Right lobe of liver (tissue), 6 donors: Measurements from ENCODE around the gene GALNT12. TPM values are rescaled to one million over a fixed set of nuclear protein-coding genes. Genes with fewer than 3 reads are reported as not detected.

Source experiments
- ATAC-seq, 4 donors: fragments of 200-7000 bp; cut with Tn5 transposase; one replicate each; pipeline ENCODE4 v1.9.1; 2020; ENCODE audit warnings: mild to moderate bottlenecking in 4 of 4, moderate library complexity in 4 of 4
- DNase-seq, 3 donors: peaks; one replicate each; pipeline ENCODE4 v3.0.0-alpha.2; 2020
- H3K27ac ChIP-seq, 3 donors: fragments of 200-600 bp; one replicate each; pipeline ENCODE4 v1.8.0; 2022
- H3K27me3 ChIP-seq, 2 donors: fragments of 200-600 bp; one replicate each; pipeline ENCODE4 v1.8.0; 2022
- H3K36me3 ChIP-seq, 4 donors: fragments of 200-600 bp; sonication (generic) in 1 of 4; one replicate each; pipeline versions ENCODE4 v1.5.1 to v1.8.0; 2017 to 2022; ENCODE audit warnings: control low read depth in 1 of 4
- H3K4me1 ChIP-seq, 4 donors: fragments of 200-600 bp; sonication (generic) in 1 of 4; one replicate each; pipeline versions ENCODE4 v1.5.1 to v1.8.0; 2017 to 2022; ENCODE audit warnings: control low read depth in 1 of 4
- H3K4me3 ChIP-seq, 3 donors: fragments of 200-600 bp; one replicate each; pipeline ENCODE4 v1.8.0; 2022
- H3K9me3 ChIP-seq, 4 donors: fragments of 200-600 bp; sonication (generic) in 1 of 4; one replicate each; pipeline versions ENCODE4 v1.5.1 to v1.8.0; 2017 to 2022; ENCODE audit warnings: control low read depth in 1 of 4
- POLR2A ChIP-seq: fragments of 450-650 bp; IDR thresholded peaks from one replicate; pipeline ENCODE4 v1.6.1; 2017; ENCODE audit warnings: antibody characterized with exemption, mild to moderate bottlenecking
- WGBS: methylation state at CpG from one replicate; pipeline ENCODE4 v1.1.6; 2018; ENCODE audit warnings: low coverage, low lambda C conversion rate; ENCODE audit not compliant: insufficient coverage; ENCODE audit errors: missing lambda C conversion rate; 5-methylcytosine and 5-hydroxymethylcytosine counted together
- intact Hi-C, 2 donors: fragments of 100-400 bp; cut with DNase I; formaldehyde crosslinking; loops; one replicate each; pipeline versions ENCODE4 v1.11.2 to v1.14.1; 2022
- total RNA-seq, 6 experiments: library from RNA; depleted of rRNA in 2 of 6; stranded (reverse); fragments of >200 nt in 2 of 6; fragmentation: NEBNext Ultra II Directional in 3 of 6; extraction: Animal tissue kit (Norgen Biotek cat#: 25700) in 3 of 6; gene quantifications; one replicate each; pipeline versions ENCODE4 v1.1.0 to v1.2.4, GENCODE V29; 2016 to 2023
- TF ChIP-seq, protein P1 (sequence below), 4 donors: fragments of 200-600 bp in 3 of 4; fragments of 450-650 bp in 1 of 4; IDR thresholded peaks; one replicate each; pipeline versions ENCODE4 v1.5.1 to v1.8.0; 2016 to 2022; ENCODE audit warnings: antibody characterized with exemption in 4 of 4, mild to moderate bottlenecking in 2 of 4
- donor health status: DM: no; HTN: yes; CAD: no.
- donor health status: DM: no; HTN: no; CAD: no.
- donor health status: DM: no; HTN: no; CAD: no.
- donor health status: DM: no; HTN: yes; CAD: no.
- donor health status: DM: no; HTN: yes; CAD: no.

The GALNT12 gene
- total RNA-seq, 6 experiments from 2014 or later: 0.06 to 1.1 (median 0.30) TPM; not detected in 1

DNA sequence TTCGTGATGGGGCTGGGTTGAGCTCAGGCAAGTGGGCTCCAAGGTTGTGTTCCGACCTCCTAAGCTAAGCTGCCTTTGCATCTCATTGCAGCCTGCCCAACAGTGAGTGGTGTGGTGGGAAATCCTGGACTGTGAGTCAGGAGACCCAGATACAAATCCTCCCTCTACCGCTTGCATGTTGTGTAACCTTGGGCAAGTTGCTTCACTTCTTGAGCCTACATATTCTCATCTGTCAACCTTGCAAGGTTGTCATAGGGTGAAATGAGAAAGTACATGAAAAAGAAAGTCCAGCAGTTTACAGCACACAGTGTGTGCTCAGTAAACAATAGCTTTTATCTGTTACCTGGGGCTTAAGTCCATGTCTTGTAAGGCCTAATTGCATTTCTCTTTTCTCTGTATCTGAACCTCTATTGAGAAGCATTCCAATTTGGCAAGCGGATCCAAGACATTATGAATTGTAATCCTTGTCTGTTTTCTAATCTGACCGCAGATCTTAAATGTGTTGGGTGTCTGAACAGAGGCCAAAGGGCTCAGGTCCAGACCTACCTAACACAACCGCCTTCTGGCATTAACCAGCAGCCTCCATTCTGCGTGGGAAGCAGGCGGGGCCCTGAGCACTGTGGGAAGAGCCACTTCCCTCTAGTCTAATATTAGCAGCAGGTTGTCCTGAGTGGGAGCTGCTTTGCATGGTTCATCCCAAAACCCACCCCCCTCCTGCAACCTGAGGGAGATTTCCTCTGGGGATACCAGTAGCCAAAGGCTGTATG is 1.8 kb upstream of the GALNT12 start:
- WGBS: 73% methylated on average over 7 of the region's 8 CpGs
- Histone ChIP-seq H3K27me3 (no peaks in the 10 kb centered on the region), H3K4me3 (no peak overlapping the region), H3K36me3 (no peaks in the 10 kb centered on the region), H3K27ac (no peak overlapping the region), H3K9me3 (no peaks in the 10 kb centered on the region), H3K4me1 (peaks cover 0 to 5% (median 0%) of the 10 kb centered on the region in 4 donors)
- intact Hi-C loops: no loop called here
- ATAC-seq (no peak), DNase-seq (no peak)
- no peak for TF ChIP-seq POLR2A
- TF ChIP-seq, protein P1, sequence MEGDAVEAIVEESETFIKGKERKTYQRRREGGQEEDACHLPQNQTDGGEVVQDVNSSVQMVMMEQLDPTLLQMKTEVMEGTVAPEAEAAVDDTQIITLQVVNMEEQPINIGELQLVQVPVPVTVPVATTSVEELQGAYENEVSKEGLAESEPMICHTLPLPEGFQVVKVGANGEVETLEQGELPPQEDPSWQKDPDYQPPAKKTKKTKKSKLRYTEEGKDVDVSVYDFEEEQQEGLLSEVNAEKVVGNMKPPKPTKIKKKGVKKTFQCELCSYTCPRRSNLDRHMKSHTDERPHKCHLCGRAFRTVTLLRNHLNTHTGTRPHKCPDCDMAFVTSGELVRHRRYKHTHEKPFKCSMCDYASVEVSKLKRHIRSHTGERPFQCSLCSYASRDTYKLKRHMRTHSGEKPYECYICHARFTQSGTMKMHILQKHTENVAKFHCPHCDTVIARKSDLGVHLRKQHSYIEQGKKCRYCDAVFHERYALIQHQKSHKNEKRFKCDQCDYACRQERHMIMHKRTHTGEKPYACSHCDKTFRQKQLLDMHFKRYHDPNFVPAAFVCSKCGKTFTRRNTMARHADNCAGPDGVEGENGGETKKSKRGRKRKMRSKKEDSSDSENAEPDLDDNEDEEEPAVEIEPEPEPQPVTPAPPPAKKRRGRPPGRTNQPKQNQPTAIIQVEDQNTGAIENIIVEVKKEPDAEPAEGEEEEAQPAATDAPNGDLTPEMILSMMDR (IDR thresholded peaks at IDR 0.05): no peak

DNA sequence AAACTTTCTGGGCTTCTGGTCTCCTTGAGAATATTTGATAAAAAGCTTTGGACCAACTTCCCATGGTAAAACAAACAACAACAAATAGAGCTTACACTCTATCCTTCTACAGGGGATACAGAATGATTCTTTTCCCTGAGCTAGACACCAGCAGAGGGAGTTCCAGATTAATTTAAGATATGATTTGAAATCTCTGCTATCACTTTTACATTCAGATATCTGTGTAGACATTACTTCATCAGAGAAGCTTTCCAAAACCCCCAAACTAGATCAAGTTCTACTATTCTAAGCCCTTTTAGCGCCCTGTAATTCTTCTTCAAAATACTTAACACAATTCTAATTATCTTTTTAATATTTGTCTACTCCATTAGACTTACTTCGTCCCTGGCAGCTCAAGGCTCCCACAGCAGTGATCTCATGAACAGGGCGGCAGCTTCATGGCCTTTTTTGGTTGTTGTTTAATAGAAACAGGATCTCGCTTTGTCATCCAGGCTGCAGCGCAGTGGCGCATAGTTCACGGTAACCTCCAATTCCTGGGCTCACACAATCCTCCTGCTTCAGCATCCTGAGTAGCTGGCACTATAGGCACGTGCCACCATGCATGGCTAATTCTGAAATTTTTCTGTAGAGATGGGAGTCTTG is 955 bp upstream of the GALNT12 start:
- TF ChIP-seq, protein P1 (IDR thresholded peaks at IDR 0.05): no peak
- TF ChIP-seq POLR2A: no peak
- Histone ChIP-seq H3K27ac (no peak overlapping the region), H3K4me1 (peaks cover 0 to 5% (median 0%) of the 10 kb centered on the region in 4 donors), H3K9me3 (no peaks in the 10 kb centered on the region), H3K4me3 (no peak overlapping the region), H3K36me3 (no peaks in the 10 kb centered on the region), H3K27me3 (no peaks in the 10 kb centered on the region)
- no peak for ATAC-seq
- WGBS: 87% methylated on average over 7 of the region's 8 CpGs
- intact Hi-C loops: no loop called here
- DNase-seq: no peak

DNA sequence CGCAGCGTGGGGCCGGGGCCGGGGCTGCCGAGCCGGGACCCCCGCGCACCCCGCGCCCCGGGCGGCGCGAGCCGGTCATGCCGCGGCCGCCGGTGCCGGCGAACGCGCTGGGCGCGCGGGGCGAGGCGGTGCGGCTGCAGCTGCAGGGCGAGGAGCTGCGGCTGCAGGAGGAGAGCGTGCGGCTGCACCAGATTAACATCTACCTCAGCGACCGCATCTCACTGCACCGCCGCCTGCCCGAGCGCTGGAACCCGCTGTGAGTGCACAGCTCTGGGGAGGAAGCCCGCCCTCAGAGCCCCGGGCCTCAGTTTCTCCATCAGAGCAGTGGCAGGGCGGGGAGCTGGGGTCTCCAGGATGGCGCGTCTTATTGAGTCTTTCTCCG is 335 bp downstream of the GALNT12 start:
- H3K36me3 ChIP-seq: no peaks in the 10 kb centered on the region
- peak; percentile 14 to 20 (median 18) for ATAC-seq

DNA sequence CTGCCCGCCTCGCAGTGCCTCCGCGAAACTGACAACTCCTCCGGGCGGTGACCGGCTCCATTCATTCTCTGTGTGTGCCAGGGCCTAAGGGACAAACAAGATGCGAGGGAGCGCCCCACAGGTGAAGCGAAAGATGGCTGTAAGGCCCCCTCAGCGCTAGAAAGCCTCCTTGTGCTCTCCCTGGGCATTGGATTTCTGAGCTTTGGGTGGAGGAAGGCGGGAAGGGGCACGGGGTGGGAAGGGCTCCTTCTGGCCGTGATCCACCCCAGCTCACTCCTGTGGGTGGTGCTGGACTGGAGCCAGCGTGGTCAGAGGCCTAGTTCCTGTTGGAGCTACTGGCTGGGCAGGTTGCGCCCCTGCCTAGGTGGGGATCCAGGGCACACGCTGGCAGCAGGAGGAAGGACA is 943 bp downstream of the GALNT12 start:
- Histone ChIP-seq H3K4me3 (no peak overlapping the region), H3K9me3 (no peaks in the 10 kb centered on the region), H3K27me3 (no peaks in the 10 kb centered on the region), H3K4me1 (peaks cover 0 to 5% (median 0%) of the 10 kb centered on the region in 4 donors), H3K36me3 (no peaks in the 10 kb centered on the region), H3K27ac (no peak overlapping the region)
- no peak for TF ChIP-seq POLR2A
- TF ChIP-seq, protein P1 (IDR thresholded peaks at IDR 0.05): no peak
- no peak for DNase-seq
- intact Hi-C loops: no loop called here
- ATAC-seq: peak in 2 of 4 donors; percentile 9 to 16
- WGBS: 40% methylated on average over 5 of the region's 17 CpGs

More for the DNA sequence above, 335 bp downstream of the GALNT12 start:
- 1% methylated on average over 10 of the region's 46 CpGs for WGBS
- peak overlapping the region in 2 of 3 donors; percentile 21 to 53 for H3K4me3 ChIP-seq
- DNase-seq: no peak
- TF ChIP-seq, protein P1 (IDR thresholded peaks at IDR 0.05): no peak
- no peak for TF ChIP-seq POLR2A
- intact Hi-C loops: no loop called here
- H3K4me1 ChIP-seq: peaks cover 0 to 5% (median 0%) of the 10 kb centered on the region in 4 donors
- no peak overlapping the region for H3K27ac ChIP-seq
- no peaks in the 10 kb centered on the region for H3K27me3 ChIP-seq
- H3K9me3 ChIP-seq: no peaks in the 10 kb centered on the region
